ENCODE measurements around the gene SH3RF1. TPM values are rescaled to one million over a fixed set of nuclear protein-coding genes. Genes with fewer than 3 reads are reported as not detected.

Gene SH3RF1
- total and polyA plus RNA-seq, 10 of the 15 experiments (the other 5 are each of a cell fraction or from before 2014, with no cell fraction given) = 4.5 to 22.5 (median 10.4) TPM

DNA sequence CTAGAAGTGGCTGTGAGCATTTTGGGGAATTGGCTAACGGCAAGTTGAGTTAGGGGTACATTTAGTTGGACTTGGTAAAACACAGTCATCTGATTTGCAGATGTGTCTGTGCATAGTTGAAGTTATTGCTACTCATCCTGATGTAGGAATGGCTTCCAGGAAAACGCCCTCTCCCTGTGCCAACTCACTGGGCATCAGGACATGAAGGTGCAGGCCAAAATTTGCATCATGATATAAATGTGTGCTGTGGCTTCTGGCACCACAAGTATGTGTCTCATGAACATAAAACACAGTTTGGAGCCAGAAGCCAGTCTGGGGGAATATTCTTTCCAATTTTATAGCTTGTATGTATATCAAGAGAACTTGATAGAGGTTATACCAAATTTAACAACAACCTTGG, 206.5 kb downstream of the SH3RF1 start:
- Histone ChIP-seq H3K9me3 (replicated peaks; ENCODE audit: control insufficient read depth, insufficient read depth, low read length) (no peaks in the 10 kb centered on the region), H4K20me1 (ENCODE audit: control insufficient read depth, insufficient read depth) (no peaks in the 10 kb centered on the region), H3K36me3 (ENCODE audit: control insufficient read depth in 2 of 2, insufficient read depth in 2 of 2, low read length in 1 of 2) (no peaks in the 10 kb centered on the region), H3K27ac (ENCODE audit: control insufficient read depth, insufficient read depth) (no peak overlapping the region), H3K4me1 (ENCODE audit: control insufficient read depth, insufficient read depth, low read length) (no peaks in the 10 kb centered on the region), H3K4me2 (ENCODE audit: control insufficient read depth, insufficient read depth) (no peak overlapping the region), H3K4me3 (no peak overlapping the region), H3K27me3 (replicated peaks in 1 of 2; ENCODE audit: control insufficient read depth in 2 of 2, insufficient read depth in 2 of 2, low read length in 1 of 2) (no peaks in the 10 kb centered on the region), H2AFZ (ENCODE audit: control insufficient read depth, low read depth, low read length) (no peak overlapping the region), H3K9ac (ENCODE audit: control insufficient read depth, insufficient read depth, low read length) (no peak overlapping the region), H3K79me2 (ENCODE audit: control insufficient read depth, insufficient read depth, low read length) (no peaks in the 10 kb centered on the region)
- 7% methylated on average over 2 of the region's 2 CpGs for WGBS (ENCODE audit: insufficient coverage, insufficient replicate concordance, low lambda C conversion rate, missing lambda C conversion rate)
- no TSS peak for BruUV-seq (replicated peaks)
- ChIA-PET SMC1A (ENCODE audit: uncharacterized antibody, unreplicated experiment) (interaction anchor here (1.5 kb wide), 1 partner anchor 54 kb away, joined by 3 read pairs; the partner anchor contains the start of gene CBR4), RAD21 (ENCODE audit: unreplicated experiment) (no interaction called here), CTCF (no interaction called here), POLR2A (no interaction called here)
- FAIRE-seq = no peak
- ATAC-seq = no peak
- DNase-seq (ENCODE audit: low read depth, low spot score) = no peak
- in situ Hi-C loops (cut with MboI) (no loop called here), intact Hi-C loops (cut with micrococcal nuclease; ENCODE audit: unreplicated experiment) (no loop called here)
- TF ChIP-seq TAF1 (IDR thresholded peaks at IDR 0.05; ENCODE audit: borderline replicate concordance, low read depth, low read length) (no peak), CBX5 (IDR thresholded peaks at IDR 0.05; ENCODE audit: low read depth) (no peak), HDGF (IDR thresholded peaks at IDR 0.05) (no peak), ZNF207 (IDR thresholded peaks at IDR 0.05; ENCODE audit: borderline replicate concordance) (no peak), RBBP5 (conservative IDR thresholded peaks at IDR 0.05) (no peak), ZNF24 (IDR thresholded peaks at IDR 0.05) (no peak), FOXK2 (IDR thresholded peaks at IDR 0.05) (no peak), MEF2A (IDR thresholded peaks at IDR 0.05; ENCODE audit: insufficient read depth, low read depth, low read length) (no peak), NFYB (IDR thresholded peaks at IDR 0.05; ENCODE audit: insufficient read depth, low read depth, low read length) (no peak), NFYA (IDR thresholded peaks at IDR 0.05; ENCODE audit: borderline replicate concordance, low read depth, low read length) (no peak), BACH1 (IDR thresholded peaks at IDR 0.05; ENCODE audit: borderline replicate concordance) (no peak)
- TF ChIP-seq, protein P1, sequence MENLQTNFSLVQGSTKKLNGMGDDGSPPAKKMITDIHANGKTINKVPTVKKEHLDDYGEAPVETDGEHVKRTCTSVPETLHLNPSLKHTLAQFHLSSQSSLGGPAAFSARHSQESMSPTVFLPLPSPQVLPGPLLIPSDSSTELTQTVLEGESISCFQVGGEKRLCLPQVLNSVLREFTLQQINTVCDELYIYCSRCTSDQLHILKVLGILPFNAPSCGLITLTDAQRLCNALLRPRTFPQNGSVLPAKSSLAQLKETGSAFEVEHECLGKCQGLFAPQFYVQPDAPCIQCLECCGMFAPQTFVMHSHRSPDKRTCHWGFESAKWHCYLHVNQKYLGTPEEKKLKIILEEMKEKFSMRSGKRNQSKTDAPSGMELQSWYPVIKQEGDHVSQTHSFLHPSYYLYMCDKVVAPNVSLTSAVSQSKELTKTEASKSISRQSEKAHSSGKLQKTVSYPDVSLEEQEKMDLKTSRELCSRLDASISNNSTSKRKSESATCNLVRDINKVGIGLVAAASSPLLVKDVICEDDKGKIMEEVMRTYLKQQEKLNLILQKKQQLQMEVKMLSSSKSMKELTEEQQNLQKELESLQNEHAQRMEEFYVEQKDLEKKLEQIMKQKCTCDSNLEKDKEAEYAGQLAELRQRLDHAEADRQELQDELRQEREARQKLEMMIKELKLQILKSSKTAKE (IDR thresholded peaks at IDR 0.05; ENCODE audit: low read depth, poor library complexity, severe bottlenecking) = no peak
- TF ChIP-seq, protein P2, sequence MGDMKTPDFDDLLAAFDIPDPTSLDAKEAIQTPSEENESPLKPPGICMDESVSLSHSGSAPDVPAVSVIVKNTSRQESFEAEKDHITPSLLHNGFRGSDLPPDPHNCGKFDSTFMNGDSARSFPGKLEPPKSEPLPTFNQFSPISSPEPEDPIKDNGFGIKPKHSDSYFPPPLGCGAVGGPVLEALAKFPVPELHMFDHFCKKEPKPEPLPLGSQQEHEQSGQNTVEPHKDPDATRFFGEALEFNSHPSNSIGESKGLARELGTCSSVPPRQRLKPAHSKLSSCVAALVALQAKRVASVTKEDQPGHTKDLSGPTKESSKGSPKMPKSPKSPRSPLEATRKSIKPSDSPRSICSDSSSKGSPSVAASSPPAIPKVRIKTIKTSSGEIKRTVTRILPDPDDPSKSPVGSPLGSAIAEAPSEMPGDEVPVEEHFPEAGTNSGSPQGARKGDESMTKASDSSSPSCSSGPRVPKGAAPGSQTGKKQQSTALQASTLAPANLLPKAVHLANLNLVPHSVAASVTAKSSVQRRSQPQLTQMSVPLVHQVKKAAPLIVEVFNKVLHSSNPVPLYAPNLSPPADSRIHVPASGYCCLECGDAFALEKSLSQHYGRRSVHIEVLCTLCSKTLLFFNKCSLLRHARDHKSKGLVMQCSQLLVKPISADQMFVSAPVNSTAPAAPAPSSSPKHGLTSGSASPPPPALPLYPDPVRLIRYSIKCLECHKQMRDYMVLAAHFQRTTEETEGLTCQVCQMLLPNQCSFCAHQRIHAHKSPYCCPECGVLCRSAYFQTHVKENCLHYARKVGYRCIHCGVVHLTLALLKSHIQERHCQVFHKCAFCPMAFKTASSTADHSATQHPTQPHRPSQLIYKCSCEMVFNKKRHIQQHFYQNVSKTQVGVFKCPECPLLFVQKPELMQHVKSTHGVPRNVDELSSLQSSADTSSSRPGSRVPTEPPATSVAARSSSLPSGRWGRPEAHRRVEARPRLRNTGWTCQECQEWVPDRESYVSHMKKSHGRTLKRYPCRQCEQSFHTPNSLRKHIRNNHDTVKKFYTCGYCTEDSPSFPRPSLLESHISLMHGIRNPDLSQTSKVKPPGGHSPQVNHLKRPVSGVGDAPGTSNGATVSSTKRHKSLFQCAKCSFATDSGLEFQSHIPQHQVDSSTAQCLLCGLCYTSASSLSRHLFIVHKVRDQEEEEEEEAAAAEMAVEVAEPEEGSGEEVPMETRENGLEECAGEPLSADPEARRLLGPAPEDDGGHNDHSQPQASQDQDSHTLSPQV (IDR thresholded peaks at IDR 0.05) = no peak
- TF ChIP-seq, protein P3, sequence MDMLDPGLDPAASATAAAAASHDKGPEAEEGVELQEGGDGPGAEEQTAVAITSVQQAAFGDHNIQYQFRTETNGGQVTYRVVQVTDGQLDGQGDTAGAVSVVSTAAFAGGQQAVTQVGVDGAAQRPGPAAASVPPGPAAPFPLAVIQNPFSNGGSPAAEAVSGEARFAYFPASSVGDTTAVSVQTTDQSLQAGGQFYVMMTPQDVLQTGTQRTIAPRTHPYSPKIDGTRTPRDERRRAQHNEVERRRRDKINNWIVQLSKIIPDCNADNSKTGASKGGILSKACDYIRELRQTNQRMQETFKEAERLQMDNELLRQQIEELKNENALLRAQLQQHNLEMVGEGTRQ (IDR thresholded peaks at IDR 0.05; ENCODE audit: borderline replicate concordance, low read depth, low read length) = no peak
- TF ChIP-seq, protein P4, sequence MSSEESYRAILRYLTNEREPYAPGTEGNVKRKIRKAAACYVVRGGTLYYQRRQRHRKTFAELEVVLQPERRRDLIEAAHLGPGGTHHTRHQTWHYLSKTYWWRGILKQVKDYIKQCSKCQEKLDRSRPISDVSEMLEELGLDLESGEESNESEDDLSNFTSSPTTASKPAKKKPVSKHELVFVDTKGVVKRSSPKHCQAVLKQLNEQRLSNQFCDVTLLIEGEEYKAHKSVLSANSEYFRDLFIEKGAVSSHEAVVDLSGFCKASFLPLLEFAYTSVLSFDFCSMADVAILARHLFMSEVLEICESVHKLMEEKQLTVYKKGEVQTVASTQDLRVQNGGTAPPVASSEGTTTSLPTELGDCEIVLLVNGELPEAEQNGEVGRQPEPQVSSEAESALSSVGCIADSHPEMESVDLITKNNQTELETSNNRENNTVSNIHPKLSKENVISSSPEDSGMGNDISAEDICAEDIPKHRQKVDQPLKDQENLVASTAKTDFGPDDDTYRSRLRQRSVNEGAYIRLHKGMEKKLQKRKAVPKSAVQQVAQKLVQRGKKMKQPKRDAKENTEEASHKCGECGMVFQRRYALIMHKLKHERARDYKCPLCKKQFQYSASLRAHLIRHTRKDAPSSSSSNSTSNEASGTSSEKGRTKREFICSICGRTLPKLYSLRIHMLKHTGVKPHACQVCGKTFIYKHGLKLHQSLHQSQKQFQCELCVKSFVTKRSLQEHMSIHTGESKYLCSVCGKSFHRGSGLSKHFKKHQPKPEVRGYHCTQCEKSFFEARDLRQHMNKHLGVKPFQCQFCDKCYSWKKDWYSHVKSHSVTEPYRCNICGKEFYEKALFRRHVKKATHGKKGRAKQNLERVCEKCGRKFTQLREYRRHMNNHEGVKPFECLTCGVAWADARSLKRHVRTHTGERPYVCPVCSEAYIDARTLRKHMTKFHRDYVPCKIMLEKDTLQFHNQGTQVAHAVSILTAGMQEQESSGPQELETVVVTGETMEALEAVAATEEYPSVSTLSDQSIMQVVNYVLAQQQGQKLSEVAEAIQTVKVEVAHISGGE (CRISPR knock-in tag; IDR thresholded peaks at IDR 0.05) = no peak

Measured in GM12878 (cell line).